H1 (cell line): Measurements from ENCODE around the gene KCNT1. TPM values are rescaled to one million over a fixed set of nuclear protein-coding genes. Genes with fewer than 3 reads are reported as not detected.

ENCODE experiments used
- CTCF ChIA-PET: fragments of 300-600 bp; sonication (Branson Sonifier 250); formaldehyde crosslinking; loops from one replicate; lab custom pipeline; 2021; ENCODE audit not compliant: partially characterized antibody; lab: Charles Lee
- POLR2A ChIA-PET: fragments of 300-600 bp; sonication (Branson Sonifier 250); formaldehyde crosslinking; loops from one replicate; lab custom pipeline; 2021; ENCODE audit warnings: inconsistent platforms; ENCODE audit not compliant: partially characterized antibody; lab: Charles Lee
- DNase-seq, 2 experiments: peaks; one replicate each; pipeline versions ENCODE4 v3.0.0 to v3.0.0-alpha.2; 2010 to 2022; ENCODE audit warnings: low spot score in 2 of 2, low read depth in 1 of 2, mixed read lengths in 1 of 2
- FAIRE-seq: peaks from 2 replicates; lab custom pipeline; 2011; peaks lifted over from hg19 to GRCh38; lab: Jason Lieb, UNC
- H2AFZ ChIP-seq: 2 replicates; pipeline ENCODE4 v1.8.1; 2012; ENCODE audit warnings: low read length, inconsistent platforms
- H2AK5ac ChIP-seq: 2 replicates; pipeline ENCODE4 v1.6.1; 2013; ENCODE audit warnings: low read depth, low read length
- H2BK120ac ChIP-seq: replicated peaks from 2 replicates; pipeline ENCODE3; 2013; ENCODE audit warnings: low read depth, low read length, inconsistent platforms
- H2BK12ac ChIP-seq: 2 replicates; pipeline ENCODE4 v1.6.1; 2013; ENCODE audit warnings: low read depth, low read length
- H2BK15ac ChIP-seq: 2 replicates; pipeline ENCODE4 v1.6.1; 2013; ENCODE audit warnings: low read length
- H2BK20ac ChIP-seq: 2 replicates; pipeline ENCODE4 v1.6.1; 2013; ENCODE audit warnings: low read length
- H2BK5ac ChIP-seq: 2 replicates; pipeline ENCODE4 v1.6.1; 2013; ENCODE audit warnings: low read depth, low read length
- H3K14ac ChIP-seq: 2 replicates; pipeline ENCODE4 v1.6.1; 2013; ENCODE audit warnings: inconsistent platforms; ENCODE audit not compliant: insufficient read length
- H3K18ac ChIP-seq: 2 replicates; pipeline ENCODE4 v1.6.1; 2013; ENCODE audit warnings: low read length; ENCODE audit errors: extremely low read depth
- H3K23ac ChIP-seq: 2 replicates; pipeline ENCODE4 v1.6.1; 2013; ENCODE audit warnings: inconsistent platforms; ENCODE audit not compliant: insufficient read length
- H3K23me2 ChIP-seq: 2 replicates; pipeline ENCODE4 v1.6.1; 2013; ENCODE audit warnings: low read depth, low read length
- H3K27ac ChIP-seq: 2 replicates; pipeline ENCODE4 v1.6.1; 2011; ENCODE audit warnings: low read depth, low read length, inconsistent platforms
- H3K27me3 ChIP-seq, 4 experiments: replicated peaks in 1 of 4; 1 replicate in 1 of 4; 2 replicates in 3 of 4; pipeline versions ENCODE4 v1.6.1 to v1.8.1; 2011 to 2013; ENCODE audit warnings: low read length in 3 of 4, mild to moderate bottlenecking in 3 of 4, inconsistent platforms in 2 of 4, mixed read lengths in 2 of 4, moderate library complexity in 1 of 4; ENCODE audit not compliant: control insufficient read depth in 3 of 4, insufficient read depth in 3 of 4; ENCODE audit errors: extremely low read depth in 1 of 4
- H3K36me3 ChIP-seq, 4 experiments: 2 replicates each; pipeline versions ENCODE4 v1.6.1 to v1.8.1; 2011 to 2013; ENCODE audit warnings: mild to moderate bottlenecking in 4 of 4, low read length in 3 of 4, moderate library complexity in 2 of 4, control low read depth in 1 of 4, inconsistent platforms in 1 of 4; ENCODE audit not compliant: insufficient read depth in 4 of 4, control insufficient read depth in 2 of 4
- H3K4ac ChIP-seq: replicated peaks from 2 replicates; pipeline ENCODE3; 2013; ENCODE audit warnings: low read length, low read depth, mixed read lengths, inconsistent platforms; ENCODE audit not compliant: insufficient read length
- H3K4me1 ChIP-seq, 4 experiments: replicated peaks in 1 of 4; 1 replicate in 1 of 4; 2 replicates in 3 of 4; pipeline versions ENCODE4 v1.6.1 to v1.8.1; 2011 to 2013; ENCODE audit warnings: low read length in 3 of 4, inconsistent platforms in 2 of 4, mixed read lengths in 1 of 4; ENCODE audit not compliant: insufficient read depth in 4 of 4, control insufficient read depth in 3 of 4
- H3K4me2 ChIP-seq, 2 experiments: 2 replicates each; pipeline versions ENCODE4 v1.6.1 to v1.8.1; 2011 to 2013; ENCODE audit warnings: low read depth in 2 of 2, low read length in 2 of 2, control low read depth in 1 of 2, inconsistent platforms in 1 of 2, mild to moderate bottlenecking in 1 of 2; ENCODE audit not compliant: insufficient read depth in 1 of 2
- H3K4me3 ChIP-seq, 4 experiments: fragments of 200-600, 300-600 bp in 1 of 4; sonication (generic), shearing (Covaris generic), sonication (Bioruptor Twin) in 1 of 4; 2 replicates each; pipeline versions ENCODE4 v1.5.1 to v1.8.1; 2011 to 2016; ENCODE audit warnings: low read length in 4 of 4, low read depth in 3 of 4, control low read depth in 2 of 4, inconsistent platforms in 2 of 4, mild to moderate bottlenecking in 2 of 4, mixed read lengths in 1 of 4, moderate library complexity in 1 of 4; ENCODE audit not compliant: insufficient read depth in 2 of 4; ENCODE audit errors: extremely low read depth in 1 of 4
- H3K56ac ChIP-seq: replicated peaks from 2 replicates; pipeline ENCODE3; 2013; ENCODE audit warnings: low read depth, mild to moderate bottlenecking, mixed read lengths, low read length, inconsistent platforms; ENCODE audit not compliant: insufficient read length
- H3K79me1 ChIP-seq: 2 replicates; pipeline ENCODE4 v1.6.1; 2013; ENCODE audit warnings: low read depth, low read length, control low read depth
- H3K79me2 ChIP-seq, 2 experiments: 2 replicates each; pipeline versions ENCODE4 v1.6.1 to v1.8.1; 2012 to 2013; ENCODE audit warnings: low read length in 2 of 2, mild to moderate bottlenecking in 2 of 2, inconsistent platforms in 1 of 2; ENCODE audit not compliant: insufficient read depth in 2 of 2, control insufficient read depth in 1 of 2
- H3K9ac ChIP-seq, 4 experiments: replicated peaks in 1 of 4; 1 replicate in 1 of 4; 2 replicates in 3 of 4; pipeline versions ENCODE4 v1.6.1 to v1.8.1; 2011 to 2013; ENCODE audit warnings: low read depth in 3 of 4, low read length in 3 of 4, control low read depth in 2 of 4, mild to moderate bottlenecking in 2 of 4, moderate library complexity in 2 of 4, inconsistent platforms in 1 of 4; ENCODE audit errors: extremely low read depth in 1 of 4
- H3K9me3 ChIP-seq, 2 experiments: 2 replicates each; pipeline versions ENCODE4 v1.6.1 to v1.8.1; 2012 to 2013; ENCODE audit warnings: mild to moderate bottlenecking in 2 of 2, moderate library complexity in 2 of 2, control low read depth in 1 of 2, inconsistent platforms in 1 of 2, low read depth in 1 of 2, low read length in 1 of 2, mixed read lengths in 1 of 2; ENCODE audit not compliant: insufficient read depth in 2 of 2
- H4K20me1 ChIP-seq, 2 experiments: replicated peaks in 1 of 2; 2 replicates each; pipeline versions ENCODE3 to v1.8.1; 2011 to 2013; ENCODE audit warnings: inconsistent platforms in 2 of 2, low read length in 2 of 2, mild to moderate bottlenecking in 1 of 2; ENCODE audit not compliant: insufficient read depth in 2 of 2, control insufficient read depth in 1 of 2
- H4K5ac ChIP-seq: 2 replicates; pipeline ENCODE4 v1.6.1; 2013; ENCODE audit warnings: low read length, low read depth, mixed read lengths, inconsistent platforms; ENCODE audit not compliant: insufficient read length
- H4K8ac ChIP-seq: 2 replicates; pipeline ENCODE4 v1.8.0; 2013; ENCODE audit warnings: mild to moderate bottlenecking, moderate library complexity, low read length, inconsistent platforms; ENCODE audit not compliant: insufficient read depth; ENCODE audit errors: extremely low read depth
- H4K91ac ChIP-seq: replicated peaks from 2 replicates; pipeline ENCODE3; 2013; ENCODE audit warnings: low read length, mixed read lengths, inconsistent platforms; ENCODE audit not compliant: insufficient read length
- ATF3 ChIP-seq: IDR thresholded peaks from 2 replicates; pipeline ENCODE4 v1.6.1; 2011; ENCODE audit warnings: low read depth, mild to moderate bottlenecking, low read length; ENCODE audit not compliant: insufficient read depth
- CTCF ChIP-seq, 3 experiments: IDR thresholded peaks; 1 replicate in 2 of 3; 2 replicates in 1 of 3; pipeline versions ENCODE4 v1.5.1 to v1.6.1; 2011; ENCODE audit warnings: low read length in 3 of 3, mild to moderate bottlenecking in 3 of 3, inconsistent platforms in 2 of 3, low read depth in 1 of 3, moderate library complexity in 1 of 3; ENCODE audit not compliant: insufficient read depth in 1 of 3; ENCODE audit errors: control extremely low read depth in 1 of 3
- E2F6 ChIP-seq: IDR thresholded peaks from 2 replicates; pipeline ENCODE4 v1.6.1; 2012; ENCODE audit warnings: inconsistent platforms
- EGR1 ChIP-seq: IDR thresholded peaks from 2 replicates; pipeline ENCODE4 v1.6.1; 2011; ENCODE audit warnings: low read depth, low read length, borderline replicate concordance
- EP300 ChIP-seq, 2 experiments: IDR thresholded peaks; 1 replicate in 1 of 2; 2 replicates in 1 of 2; pipeline ENCODE4 v1.6.1; 2011 to 2012; ENCODE audit warnings: low read depth in 2 of 2, low read length in 2 of 2, mild to moderate bottlenecking in 2 of 2, borderline replicate concordance in 1 of 2, inconsistent platforms in 1 of 2, moderate library complexity in 1 of 2
- FOSL1 ChIP-seq: IDR thresholded peaks from 2 replicates; pipeline ENCODE4 v1.6.1; 2011; ENCODE audit warnings: mild to moderate bottlenecking, low read depth, low read length, moderate library complexity; ENCODE audit not compliant: insufficient read depth
- KDM1A ChIP-seq: fragments of 200-600, 300-600 bp; sonication (generic); IDR thresholded peaks from 2 replicates; pipeline ENCODE4 v1.7.1; 2016; ENCODE audit warnings: mild to moderate bottlenecking, low read length, borderline replicate concordance
- TCF12 ChIP-seq: IDR thresholded peaks from 2 replicates; pipeline ENCODE4 v1.6.1; 2011; ENCODE audit warnings: low read depth, mild to moderate bottlenecking, low read length
- WGBS, 2 experiments: shearing (Covaris generic) in 1 of 2; methylation state at CpG; one replicate each; pipeline versions ENCODE4 v1.1.6 to v1.1.7; 2013 to 2015; ENCODE audit warnings: low lambda C conversion rate in 2 of 2, mixed read lengths in 2 of 2, inconsistent platforms in 1 of 2, low coverage in 1 of 2, missing lambda C conversion rate in 1 of 2; ENCODE audit not compliant: insufficient replicate concordance in 2 of 2, insufficient coverage in 1 of 2, insufficient read length in 1 of 2; ENCODE audit errors: extremely low coverage in 1 of 2, missing lambda C conversion rate in 1 of 2; 5-methylcytosine and 5-hydroxymethylcytosine counted together
- polyA plus RNA-seq, 7 experiments: library from polyadenylated mRNA; depleted of rRNA in 3 of 7; stranded (reverse) in 5 of 7; unstranded in 2 of 7; fragments of >200 nt in 5 of 7; fragments of 200-250 nt in 2 of 7; gene quantifications; 1 replicate in 5 of 7; 2 replicates in 1 of 7; 4 replicates in 1 of 7; pipeline versions ENCODE4 v1.2.1 to v1.2.3, GENCODE V29; 2011 to 2013; ENCODE audit warnings: missing spikeins in 2 of 7, mixed read lengths in 2 of 7
- total RNA-seq: library from RNA; stranded (reverse); fragmentation: NEBNext Ultra II Directional; extraction: Animal tissue kit (Norgen Biotek cat#: 25700); gene quantifications from 2 replicates; pipeline ENCODE4 v1.2.1, GENCODE V29; 2021

Gene KCNT1
- total and polyA plus RNA-seq, 2 of the 8 experiments (the other 6 are each of a cell fraction or from before 2014, with no cell fraction given), result 0.13 to 0.20 TPM

GRCh38 chr9:135724186-135724787, 22.3 kb downstream of the KCNT1 start:
- no peak overlapping the region for H2BK120ac ChIP-seq
- H3K23ac ChIP-seq, result no peak overlapping the region
- no peak overlapping the region for H3K18ac ChIP-seq
- H3K4me2 ChIP-seq, result no peak overlapping the region
- H2AFZ ChIP-seq, result no peak overlapping the region
- WGBS, 2 experiments, result 88% methylated on average over 16 of the region's 16 CpGs; no CpG with 5 or more reads in 1 of the 2 experiments
- no peak overlapping the region for H3K56ac ChIP-seq
- CTCF ChIA-PET, result interaction anchor here (0.7 to 2.0 kb wide), 3 partner anchors 28 to 122 kb away, joined by 3 to 6 read pairs (median 4); no protein-coding TSS in a partner anchor
- H3K79me2 ChIP-seq, result no peaks in the 10 kb centered on the region
- no peaks in the 10 kb centered on the region for H4K20me1 ChIP-seq
- H3K4ac ChIP-seq, result no peak overlapping the region
- H3K9me3 ChIP-seq, result no peaks in the 10 kb centered on the region
- H3K14ac ChIP-seq, result no peak overlapping the region
- no peaks in the 10 kb centered on the region for H3K27me3 ChIP-seq
- H3K9ac ChIP-seq, result no peak overlapping the region
- no peak overlapping the region for H4K8ac ChIP-seq
- no peak overlapping the region for H3K27ac ChIP-seq
- POLR2A ChIA-PET, result interaction anchor here (0.9 kb wide), 1 partner anchor 14 kb away, joined by 3 read pairs; no protein-coding TSS in a partner anchor
- H3K79me1 ChIP-seq, result no peaks in the 10 kb centered on the region
- no peaks in the 10 kb centered on the region; the same call in 1 of the 2 replicates for H3K23me2 ChIP-seq
- H2BK20ac ChIP-seq, result no peak overlapping the region
- no peak overlapping the region for H3K4me3 ChIP-seq
- peaks cover 0 to 11% (median 8%) of the 10 kb centered on the region in 4 experiments; a peak in 5 of 7 replicates for H3K4me1 ChIP-seq
- no peak overlapping the region for H2AK5ac ChIP-seq
- FAIRE-seq (no peak), DNase-seq (no peak)
- no peak overlapping the region for H4K91ac ChIP-seq
- H2BK12ac ChIP-seq, result no peak overlapping the region
- no peak overlapping the region for H4K5ac ChIP-seq
- H2BK5ac ChIP-seq, result no peak overlapping the region
- H3K36me3 ChIP-seq, result no peaks in the 10 kb centered on the region
- H2BK15ac ChIP-seq, result no peak overlapping the region
- TF ChIP-seq CTCF (IDR thresholded peaks at IDR 0.05; ENCODE audit: control extremely low read depth in 1 of 3, insufficient read depth in 1 of 3, low read depth in 1 of 3, low read length in 3 of 3), result no peak
- no peak for TF ChIP-seq TCF12
- TF ChIP-seq FOSL1, result no peak
- no peak for TF ChIP-seq ATF3
- no peak for TF ChIP-seq EP300 (IDR thresholded peaks at IDR 0.05; ENCODE audit: borderline replicate concordance in 1 of 2, low read depth in 2 of 2, low read length in 2 of 2)
- TF ChIP-seq EGR1, result no peak
- TF ChIP-seq KDM1A, result no peak
- no peak for TF ChIP-seq E2F6
